GM19193 (cell line): ENCODE data around the gene TTC31.

ENCODE experiments used
- POLR2A ChIP-seq: IDR thresholded peaks from 4 replicates; pipeline ENCODE4 v1.6.1; 2011; ENCODE audit not compliant: insufficient read depth, insufficient read length; ENCODE audit errors: extremely low read depth

The TTC31 gene

DNA sequence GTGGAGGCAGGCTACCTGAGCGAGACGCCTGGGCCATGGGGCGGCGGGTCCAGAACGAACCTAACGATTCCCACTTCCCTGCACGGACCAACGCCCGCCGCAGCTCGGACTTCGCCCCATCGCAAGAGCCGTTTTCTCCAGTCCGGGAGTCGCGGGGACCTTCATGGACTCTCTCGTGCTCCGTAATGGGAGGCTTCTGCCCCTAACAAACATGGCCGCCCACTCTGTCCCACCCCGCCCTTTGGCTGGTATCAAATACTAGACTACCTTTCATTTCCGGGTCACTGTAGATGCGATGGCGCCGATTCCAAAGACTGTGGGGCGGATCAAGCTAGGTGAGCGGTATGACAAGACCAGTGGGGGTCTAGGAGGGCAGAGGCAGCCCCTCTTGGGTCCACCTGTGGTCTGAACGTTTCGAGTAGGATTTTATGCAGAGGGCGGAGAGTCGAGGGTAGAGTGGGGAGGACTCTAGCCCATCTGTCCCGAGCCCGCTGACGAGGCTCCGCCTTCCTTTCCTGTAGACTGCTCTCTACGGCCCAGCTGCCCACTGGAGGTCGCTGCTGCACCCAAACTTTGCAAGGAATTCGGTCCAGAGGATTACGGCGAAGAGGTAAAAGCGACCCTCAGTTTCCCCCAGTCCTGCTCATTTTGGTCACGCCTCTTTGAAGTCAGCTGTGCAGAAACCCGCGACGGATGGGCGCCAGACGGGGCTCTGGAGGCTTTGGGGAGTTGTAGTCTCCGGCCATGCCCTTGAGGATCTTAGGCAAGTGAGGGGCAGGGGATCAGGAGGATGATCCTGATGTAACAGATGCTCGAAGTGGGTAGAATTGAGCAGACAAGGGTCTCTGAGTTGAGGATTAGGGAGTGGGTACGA, at the start of gene TTC31, which contains the start of gene CCDC142:
TTC31 (plus strand) TSS at position 281 of the 874 bp plus-strand sequence; CDS start at position 296, 15 bp downstream.
CCDC142 (minus strand) TSS at position 198 of the 874 bp plus-strand sequence; CDS start at position 37, 161 bp downstream.
- peak; percentile 79 for TF ChIP-seq POLR2A

DNA sequence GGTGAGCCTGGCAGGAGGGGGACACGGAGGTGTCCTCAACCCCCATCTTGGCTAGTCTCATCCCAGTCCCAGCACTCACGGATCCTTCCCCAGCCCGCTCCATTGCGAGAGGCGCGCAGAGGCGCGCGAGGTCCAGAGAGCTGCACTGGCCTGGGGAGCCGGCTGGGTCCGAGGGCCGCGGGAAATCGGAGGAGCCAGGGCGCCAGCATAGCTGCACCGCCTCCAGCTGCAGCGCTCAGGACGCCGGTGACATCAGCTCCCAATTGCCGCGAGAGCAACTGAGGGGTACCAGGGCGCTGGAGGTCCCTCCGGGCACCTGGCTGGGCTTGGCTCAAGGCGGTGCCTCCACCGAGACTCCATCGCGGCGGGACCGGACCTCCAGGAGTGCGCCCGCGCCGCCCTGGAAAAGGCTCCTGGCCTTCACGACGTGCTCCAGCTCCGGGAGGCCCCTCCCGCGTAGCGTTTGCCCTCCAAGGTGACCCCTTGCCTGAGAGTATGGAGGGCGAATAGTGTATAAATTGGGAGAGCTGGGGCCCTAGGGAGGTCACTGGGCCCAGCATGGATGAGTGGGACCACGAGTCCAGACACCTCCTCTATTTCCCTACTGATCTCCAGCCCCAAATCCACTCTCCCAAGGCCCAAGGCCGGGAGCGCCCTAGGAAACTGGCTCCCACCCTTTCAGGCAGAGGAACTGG, 46.6 kb upstream of the TTC31 start:
- no peak for TF ChIP-seq POLR2A

DNA sequence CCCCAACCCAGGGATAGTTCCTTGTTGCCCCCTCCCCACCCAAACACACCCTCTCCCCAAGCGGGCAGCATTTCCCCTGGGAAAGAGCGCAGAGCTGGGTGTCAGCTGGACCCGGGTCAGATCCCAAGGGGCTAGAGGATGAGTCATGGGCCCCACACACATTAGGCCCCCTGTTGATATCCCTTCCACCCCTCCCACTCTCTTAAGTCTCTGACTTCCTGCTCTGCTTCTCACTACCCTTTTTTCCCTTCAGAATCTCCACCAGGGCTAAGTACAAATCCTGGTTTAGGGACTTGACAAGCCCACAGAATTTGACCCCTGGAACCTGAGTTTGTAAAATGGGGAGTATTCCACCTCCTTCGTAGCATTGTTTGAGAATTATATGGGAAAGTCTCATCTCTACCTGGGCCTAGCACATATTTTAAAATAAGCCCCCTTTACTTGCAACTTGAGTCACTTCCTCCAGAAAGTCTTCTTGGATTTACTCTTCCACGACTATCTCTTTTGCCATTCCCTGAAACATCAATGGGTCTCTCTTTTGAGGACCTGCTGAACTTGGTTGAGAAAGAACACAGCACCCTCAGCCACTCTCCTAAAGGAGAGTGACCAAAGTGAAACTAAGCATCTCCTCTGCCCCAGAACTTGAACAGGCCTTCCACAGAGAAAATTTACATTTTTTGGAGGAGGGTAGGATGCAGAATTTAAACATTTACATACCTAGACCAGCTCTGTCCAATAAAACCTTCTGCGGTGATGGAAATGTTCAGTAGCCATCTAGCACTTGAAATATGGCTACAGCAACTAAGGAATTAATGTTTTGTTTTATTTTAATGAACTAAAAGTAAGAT, 45.8 kb upstream of the TTC31 start:
- TF ChIP-seq POLR2A, result no peak

DNA sequence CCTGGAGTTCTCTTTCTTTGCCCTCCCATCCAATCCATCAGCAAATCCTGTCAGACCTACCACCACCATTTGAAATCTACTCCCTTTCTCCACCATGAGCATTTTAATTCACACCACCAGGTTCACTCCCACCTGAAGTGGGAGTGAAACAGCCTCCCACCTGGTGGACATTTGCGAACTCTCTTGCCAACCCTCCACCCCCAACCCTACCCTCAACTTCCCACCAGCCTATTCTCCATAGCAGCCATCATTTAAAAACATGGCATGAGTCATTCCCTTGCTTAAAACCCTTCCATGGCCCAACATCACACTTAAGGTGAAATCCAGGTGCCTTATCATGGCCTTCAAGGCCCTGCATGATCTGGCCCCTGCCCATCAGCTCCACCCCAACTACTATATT, 44.6 kb upstream of the TTC31 start:
- TF ChIP-seq POLR2A, result no peak

DNA sequence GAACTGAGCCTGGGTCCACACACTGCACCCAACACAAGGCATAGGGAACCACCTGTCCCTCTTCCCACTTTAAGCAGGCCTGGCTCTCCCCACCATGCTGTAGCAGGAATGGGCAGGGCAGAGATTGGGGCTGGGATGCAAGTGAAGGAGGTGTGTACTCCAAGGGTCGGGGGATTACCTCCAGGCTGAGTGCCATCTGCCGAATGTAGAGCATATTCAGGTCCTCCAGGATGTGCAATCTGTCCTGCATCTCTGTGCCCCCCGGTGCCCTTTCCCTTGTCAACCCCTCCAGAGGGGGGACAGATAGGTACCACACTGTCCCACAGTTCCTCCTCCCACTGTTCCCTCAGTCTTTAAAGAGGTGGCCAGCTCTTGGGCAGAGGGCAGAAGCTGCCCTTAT, 43.5 kb upstream of the TTC31 start:
- no peak for TF ChIP-seq POLR2A

DNA sequence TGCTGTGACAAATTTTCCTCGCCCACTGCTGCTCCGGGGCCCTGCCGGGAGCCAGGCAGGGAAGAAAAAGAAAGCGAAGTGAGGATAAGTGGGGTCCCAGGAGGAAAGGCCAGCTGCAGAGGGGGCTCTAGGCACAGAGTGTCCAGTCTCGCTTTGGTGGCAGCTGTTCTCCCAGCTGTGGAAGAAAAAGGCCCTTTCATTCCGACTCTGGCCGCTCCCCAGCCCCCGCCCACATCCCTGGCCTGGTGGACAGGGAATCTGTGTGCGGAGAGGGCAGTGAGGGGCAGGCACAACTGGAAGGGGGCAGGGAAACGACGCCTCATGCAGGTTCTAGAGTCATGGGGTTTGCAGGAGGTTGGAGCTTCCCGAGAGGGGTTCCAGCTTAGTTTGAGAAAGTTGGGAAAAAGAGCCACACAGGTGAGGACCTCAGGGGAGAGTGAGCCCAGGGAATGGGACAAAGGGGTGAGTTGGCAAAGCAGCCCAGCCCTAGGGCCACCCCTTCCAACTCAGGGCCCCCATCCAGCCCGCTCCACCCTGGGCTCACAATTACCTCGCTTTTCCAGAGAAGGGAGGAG, 43.0 kb upstream of the TTC31 start:
- no peak for TF ChIP-seq POLR2A

DNA sequence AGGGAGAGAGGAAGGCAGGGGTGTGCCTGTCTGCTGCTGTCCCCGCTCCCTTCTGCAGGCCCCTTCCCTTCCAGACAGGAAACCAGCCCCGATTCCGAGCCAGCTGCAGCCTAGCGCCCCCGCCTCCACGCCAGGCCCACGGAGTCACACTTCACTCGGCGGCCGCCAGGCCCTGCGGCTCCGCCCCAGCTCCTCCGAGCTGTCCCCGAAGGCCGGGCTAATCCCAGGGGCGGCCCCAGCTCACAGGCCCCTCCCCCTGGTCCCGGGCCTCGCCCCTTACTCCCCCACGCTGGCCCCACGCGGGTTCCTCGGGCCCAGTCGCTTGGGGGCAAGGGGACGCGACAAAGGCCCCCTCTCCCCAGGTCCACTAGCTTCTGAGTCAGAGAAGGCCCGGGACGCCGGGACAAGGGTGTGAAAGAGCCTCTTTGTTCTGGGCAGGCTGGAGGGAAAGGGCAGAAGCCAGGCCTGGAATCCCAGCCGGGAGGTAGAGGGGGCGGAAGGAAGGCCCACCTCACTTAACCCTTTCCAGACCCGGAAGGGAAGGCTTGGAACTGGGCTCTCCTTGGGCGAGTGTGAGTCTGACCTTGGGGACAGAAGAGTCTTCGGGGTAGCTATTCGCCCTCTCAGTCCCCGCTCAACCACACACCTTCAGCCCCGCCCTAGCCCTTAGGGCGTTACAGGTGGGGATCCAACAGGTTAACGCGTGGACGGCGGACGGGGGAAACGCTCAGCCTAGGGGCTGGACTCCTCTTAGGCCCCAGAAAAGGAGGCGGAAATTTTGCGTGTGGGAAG, 42.3 kb upstream of the TTC31 start:
- peak; percentile 55 for TF ChIP-seq POLR2A

DNA sequence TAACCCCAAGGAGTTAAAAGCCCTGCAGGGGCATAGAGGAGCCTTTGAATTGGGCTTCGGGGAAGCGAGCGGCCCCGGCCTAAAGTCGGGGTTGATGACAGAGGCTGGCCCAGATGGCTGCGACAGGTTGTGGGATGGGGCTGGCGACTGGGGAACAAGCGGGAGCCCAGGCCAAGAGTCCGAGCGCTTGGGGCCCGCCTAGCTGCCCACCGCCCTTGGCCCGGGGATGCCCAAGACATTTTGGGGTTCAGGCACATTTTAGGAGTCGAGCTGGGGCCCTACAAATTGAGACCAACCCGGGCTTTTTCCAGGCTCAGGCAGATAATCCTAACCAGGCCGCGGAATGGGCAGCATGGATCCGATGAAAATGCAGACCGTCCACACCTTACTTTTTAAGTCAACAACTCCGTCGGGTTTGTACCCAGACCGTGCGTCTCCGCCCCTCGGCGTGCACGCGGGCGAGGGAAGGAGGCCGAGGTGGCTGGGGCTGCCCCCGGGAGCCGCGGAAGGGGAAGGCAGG, 41.7 kb upstream of the TTC31 start:
- no peak for TF ChIP-seq POLR2A

DNA sequence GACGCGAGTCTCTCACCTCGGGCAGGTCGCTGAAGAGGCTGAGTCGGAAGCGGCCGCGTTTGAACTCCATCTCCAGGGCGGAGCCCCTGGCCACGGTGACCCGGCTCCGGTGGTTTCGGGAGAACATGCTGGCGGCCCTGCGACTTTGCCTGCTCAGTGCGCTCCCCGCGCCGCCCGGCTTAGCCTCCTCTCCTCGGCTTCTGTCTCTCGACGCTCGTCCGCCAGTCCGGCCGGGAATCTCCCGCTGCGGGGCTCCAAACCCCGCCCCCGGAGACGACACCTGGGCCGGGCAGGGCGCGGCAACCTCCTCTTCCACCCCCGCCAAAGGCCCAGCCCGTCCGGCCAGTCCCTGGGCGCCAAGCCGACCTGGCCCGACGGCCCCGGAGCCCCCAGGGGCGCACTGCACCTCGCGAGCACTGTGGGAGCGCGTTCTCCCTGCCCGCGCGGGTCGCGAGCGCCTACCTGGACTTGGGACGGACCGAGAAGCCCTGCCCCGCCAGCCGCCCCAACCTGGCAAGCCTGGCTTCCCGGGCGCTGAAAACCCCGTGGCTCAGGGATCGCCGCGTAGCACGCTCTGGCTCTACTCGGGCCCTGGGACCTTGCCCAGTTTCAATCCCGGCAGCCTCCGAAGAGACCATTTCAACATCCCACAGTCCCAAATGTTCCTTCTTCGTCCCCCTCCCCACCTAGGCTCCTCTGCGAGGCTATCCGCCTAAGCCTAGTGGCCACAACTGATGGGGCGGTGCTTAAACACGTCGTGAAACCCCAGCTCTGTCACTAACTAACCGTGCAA, 41.0 kb upstream of the TTC31 start, which contains the start of gene RTKN:
RTKN (minus strand) TSS at position 248 of the 793 bp plus-strand sequence; CDS start at position 127, 121 bp downstream.
- TF ChIP-seq POLR2A, result peak; percentile 54

DNA sequence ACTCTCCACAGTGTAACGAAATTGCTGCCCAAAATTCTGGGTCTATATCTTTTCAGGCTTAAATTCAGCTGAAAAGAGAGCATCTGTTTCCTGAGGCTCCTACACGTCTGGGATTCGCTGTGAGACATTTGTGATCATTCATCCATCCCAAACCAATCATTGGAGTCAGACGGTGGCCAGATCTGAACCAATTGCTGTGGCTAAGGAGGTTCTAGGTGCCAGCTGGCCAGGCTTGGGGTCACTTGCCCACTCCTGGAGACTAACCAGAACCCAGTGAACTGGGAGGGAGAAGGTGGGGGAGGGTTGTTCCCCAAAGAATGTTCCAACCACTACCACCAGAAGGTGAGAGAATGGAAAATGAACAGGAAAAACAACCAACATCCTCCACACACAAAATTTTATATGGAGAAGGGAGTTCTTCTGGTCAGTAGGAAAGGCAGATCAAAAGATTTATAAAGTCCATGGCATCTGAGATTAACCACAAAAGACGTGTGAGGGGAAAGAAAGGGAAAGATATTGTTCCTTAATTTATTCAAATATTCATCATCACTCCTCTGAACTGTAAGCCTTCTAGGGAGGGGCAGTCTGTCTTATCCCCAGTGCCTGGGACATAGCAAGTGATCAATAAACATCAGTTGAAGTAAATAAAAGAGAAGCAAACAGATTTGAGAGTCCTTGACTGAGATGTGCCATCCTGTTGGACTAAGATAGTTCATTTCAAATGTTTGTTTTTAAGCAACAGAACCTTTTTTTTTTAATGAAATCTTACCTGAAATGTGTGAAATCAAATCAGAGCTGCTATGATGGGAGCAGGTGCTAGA, 38.2 kb upstream of the TTC31 start:
- TF ChIP-seq POLR2A, result no peak

DNA sequence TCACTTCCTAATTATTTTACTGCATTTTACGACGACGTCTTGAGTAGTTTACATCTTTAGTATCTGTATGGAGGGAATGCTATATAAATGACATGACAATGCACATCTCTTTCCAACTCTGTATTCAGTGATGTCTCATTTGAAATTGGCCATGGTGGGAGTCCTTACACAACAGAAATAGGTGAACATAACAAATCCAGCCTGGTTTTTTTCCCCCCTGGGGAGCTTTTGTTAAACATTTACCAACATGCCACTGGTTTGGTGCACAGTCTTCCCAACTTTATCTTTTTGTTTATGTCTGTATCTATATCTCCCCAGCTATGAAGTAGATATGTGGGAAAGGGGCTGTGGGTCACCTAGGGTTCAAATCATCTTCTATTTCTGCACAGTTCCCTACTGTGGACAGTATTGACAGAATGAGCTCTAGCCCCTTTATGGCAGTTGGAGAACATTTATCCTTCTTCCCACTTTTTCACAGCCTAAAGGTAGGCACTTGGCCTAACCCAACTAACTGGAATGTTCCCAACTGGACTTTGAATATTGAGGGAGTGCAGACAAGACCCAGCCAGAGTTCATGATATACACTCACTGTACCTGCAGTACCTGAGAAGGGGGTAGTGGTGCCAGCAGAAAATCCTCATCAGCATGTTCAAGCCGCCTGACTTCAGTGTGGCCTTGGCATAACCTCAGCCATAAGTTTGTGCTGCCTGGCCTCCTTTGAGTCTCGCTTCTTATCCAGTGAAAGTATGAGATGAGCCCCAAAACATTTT, 35.5 kb upstream of the TTC31 start:
- TF ChIP-seq POLR2A, result no peak

DNA sequence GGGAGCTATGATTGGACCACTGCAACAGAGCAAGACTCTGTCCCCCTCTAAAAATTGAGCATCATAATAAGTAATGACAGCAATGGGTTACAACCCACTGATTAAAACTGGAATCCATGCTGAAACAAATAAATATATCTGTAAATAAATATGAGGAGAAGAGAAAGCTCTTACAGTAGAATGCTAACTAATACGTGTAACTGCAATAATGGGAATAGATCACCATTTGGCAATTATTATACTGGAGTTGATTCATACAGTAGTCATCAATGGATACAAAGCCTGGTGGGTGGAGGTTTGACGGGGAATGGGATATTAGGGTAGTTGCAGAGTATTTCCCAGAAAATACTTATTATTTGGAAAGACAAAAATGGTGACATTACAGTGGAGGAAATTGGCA, 34.1 kb upstream of the TTC31 start:
- no peak for TF ChIP-seq POLR2A
